GM19397 (cell line): ENCODE data around the gene ZNF844.
A peak's percentile ranks its signal among the peaks of the same experiment; 100 is the strongest.
"Not testable (repeated sequence)": the region's sequence is repeated elsewhere in the genome, so short reads cannot be mapped to it uniquely, and the experiment has no call there.

Experiments used
- ATAC-seq: cut with Tn5 transposase; IDR thresholded peaks from one replicate; pipeline ENCODE4 v1.9.1; 2021; ENCODE audit warnings: mild to moderate bottlenecking, moderate library complexity; ENCODE audit not compliant: unreplicated experiment

The ZNF844 gene

GRCh38 chr19:12064590-12065538 is at the start of gene ZNF844:
ZNF844 (plus strand) TSS chr19:12064731; CDS start chr19:12064874, 143 bp downstream.
- ATAC-seq = peak; percentile 84

GRCh38 chr19:12015015-12015752 is 49.3 kb upstream of the ZNF844 start:
- no peak for ATAC-seq

GRCh38 chr19:12015753-12016116 is 48.8 kb upstream of the ZNF844 start:
- no peak for ATAC-seq

- ATAC-seq = no peak
These were observed 30.3 kb upstream of the ZNF844 start for GRCh38 chr19:12034198-12034597.

- ATAC-seq = no peak
These were observed 29.9 kb upstream of the ZNF844 start for GRCh38 chr19:12034620-12035019.

GRCh38 chr19:12035220-12036172 is 29.0 kb upstream of the ZNF844 start, which contains the start of gene ZNF433:
ZNF433 (minus strand) TSS chr19:12035679; CDS start chr19:12035539, 140 bp downstream.
- ATAC-seq = peak; percentile 94

GRCh38 chr19:12042893-12043292 is 21.6 kb upstream of the ZNF844 start:
- ATAC-seq = no peak

GRCh38 chr19:12043752-12044422 is 20.6 kb upstream of the ZNF844 start:
- ATAC-seq = no peak

- no peak for ATAC-seq
These were observed 16.7 kb upstream of the ZNF844 start for GRCh38 chr19:12047868-12048267.

- no peak for ATAC-seq
These were observed 12.4 kb upstream of the ZNF844 start for GRCh38 chr19:12052091-12052496.

GRCh38 chr19:12052497-12053169 is 11.9 kb upstream of the ZNF844 start, which contains the start of gene ZNF878:
ZNF878 (minus strand) TSS chr19:12052961; CDS start chr19:12052801, 160 bp downstream.
- ATAC-seq = peak; percentile 75

GRCh38 chr19:12055784-12056183 is 8.7 kb upstream of the ZNF844 start:
- no peak for ATAC-seq

- no peak for ATAC-seq
These were observed 11.1 kb downstream of the ZNF844 start for GRCh38 chr19:12075538-12076139.

- ATAC-seq = not testable (repeated sequence)
These were observed 11.8 kb downstream of the ZNF844 start for GRCh38 chr19:12076331-12076730.

GRCh38 chr19:12077375-12077774 is 12.8 kb downstream of the ZNF844 start:
- ATAC-seq = no peak

- not testable (repeated sequence) for ATAC-seq
These were observed 18.8 kb downstream of the ZNF844 start for GRCh38 chr19:12083336-12083735.

- ATAC-seq = no peak
These were observed 20.7 kb downstream of the ZNF844 start for GRCh38 chr19:12085074-12085818.

- no peak for ATAC-seq
These were observed 26.3 kb downstream of the ZNF844 start for GRCh38 chr19:12090807-12091206.
